Stomach (tissue), 8 donors: ENCODE results near the gene ARL14EPL. TPM values are rescaled to one million over a fixed set of nuclear protein-coding genes. Genes with fewer than 3 reads are reported as not detected.

Experiments
- polyA plus RNA-seq, 3 donors: library from polyadenylated mRNA; stranded (reverse); fragments of 200-250 nt; gene quantifications; one replicate each; pipeline ENCODE4 v1.2.3, GENCODE V29; 2013
- total RNA-seq, 5 donors: library from RNA; depleted of rRNA; stranded (reverse); fragments of >200 nt; gene quantifications; one replicate each; pipeline versions ENCODE4 v1.1.0 to v1.2.3, GENCODE V29; 2014 to 2016
- donor health status: healthy with polysubstance abuse.
- donor health status: Bipolar disorder and iron deficiency.
- donor health status: healthy.

Gene ARL14EPL
- total and polyA plus RNA-seq, 8 donors = not detected

Other genes with a start within 250 kb of the ARL14EPL start
- 1 to 10 TPM in 1 of 5 donors, not detected in 4; 6.1 TPM for gene CDO1, start 215.8 kb upstream of the ARL14EPL start, total RNA-seq
- 1 to 10 TPM; 1.0 to 8.6 (median 1.8) TPM for gene CDO1, start 215.8 kb upstream of the ARL14EPL start, polyA plus RNA-seq
- gene ATG12, start 190.9 kb upstream of the ARL14EPL start, total RNA-seq = 10 to 100 TPM; 15.2 to 73.3 (median 44.5) TPM
- gene ATG12, start 190.9 kb upstream of the ARL14EPL start, polyA plus RNA-seq = 10 to 100 TPM; 21.0 to 46.7 (median 30.3) TPM
- gene AP3S1, start 190.5 kb upstream of the ARL14EPL start, total RNA-seq = 10 to 100 TPM in 4 of 5 donors, 1 to 10 TPM in 1; 6.4 to 81.9 (median 19.8) TPM
- gene AP3S1, start 190.5 kb upstream of the ARL14EPL start, polyA plus RNA-seq = 100 to 1,000 TPM in 1 of 3 donors, 10 to 100 TPM in 2; 49.5 to 107 (median 97.6) TPM
- gene LVRN, start 70.0 kb upstream of the ARL14EPL start, total RNA-seq = 1 to 10 TPM in 1 of 5 donors, under 1 TPM in 1, not detected in 3; 0.58 to 1.3 TPM
- under 1 TPM in 2 of 3 donors, not detected in 1; 0.06 to 0.13 TPM for gene LVRN, start 70.0 kb upstream of the ARL14EPL start, polyA plus RNA-seq
- gene COMMD10, start 52.6 kb downstream of the ARL14EPL start, total RNA-seq = 10 to 100 TPM in 4 of 5 donors, 1 to 10 TPM in 1; 3.2 to 72.8 (median 49.4) TPM
- 10 to 100 TPM; 16.7 to 33.6 (median 32.4) TPM for gene COMMD10, start 52.6 kb downstream of the ARL14EPL start, polyA plus RNA-seq